Measurements from ENCODE around the gene TMSB15B.
"Not testable (repeated sequence)": the region's sequence is repeated elsewhere in the genome, so short reads cannot be mapped to it uniquely, and the experiment has no call there.

The TMSB15B gene

GRCh38 chrX:103962411-103963278 is at the start of gene TMSB15B:
TMSB15B (plus strand) TSS chrX:103962627.
- not testable (repeated sequence) for DNase-seq

GRCh38 chrX:103913356-103914020 is 48.9 kb upstream of the TMSB15B start:
- DNase-seq = no peak

GRCh38 chrX:103918050-103918449 is 44.4 kb upstream of the TMSB15B start:
- DNase-seq = peak in 38 of 51 donors; percentile 0 to 45 (median 10)

- peak in 47 of 51 donors; percentile 1 to 59 (median 26) for DNase-seq
Measured at GRCh38 chrX:103918571-103919269, 43.7 kb upstream of the TMSB15B start.

GRCh38 chrX:103919270-103919637 is 43.2 kb upstream of the TMSB15B start:
- DNase-seq = peak in 5 of 51 donors; percentile 7 to 58 (median 18)

GRCh38 chrX:103920515-103920914 is 41.9 kb upstream of the TMSB15B start:
- not testable (repeated sequence) for DNase-seq

GRCh38 chrX:103927030-103927429 is 35.4 kb upstream of the TMSB15B start:
- DNase-seq = no peak

GRCh38 chrX:103927633-103928032 is 34.8 kb upstream of the TMSB15B start:
- no peak for DNase-seq

- no peak for DNase-seq
Measured at GRCh38 chrX:103932133-103932532, 30.3 kb upstream of the TMSB15B start.

GRCh38 chrX:103940257-103940656 is 22.2 kb upstream of the TMSB15B start:
- DNase-seq = not testable (repeated sequence)

GRCh38 chrX:103941201-103941975 is 21.0 kb upstream of the TMSB15B start:
- DNase-seq = peak in 4 of 51 donors; percentile 0 to 5 (median 0)

GRCh38 chrX:103949506-103949905 is 12.9 kb upstream of the TMSB15B start:
- DNase-seq = no peak

GRCh38 chrX:103953353-103953752 is 9.1 kb upstream of the TMSB15B start:
- no peak for DNase-seq

- DNase-seq = no peak
Measured at GRCh38 chrX:103954259-103954658, 8.2 kb upstream of the TMSB15B start.

- not testable (repeated sequence) for DNase-seq
Measured at GRCh38 chrX:103960599-103960998, 1.8 kb upstream of the TMSB15B start.

GRCh38 chrX:103983508-103983907 is 21.1 kb downstream of the TMSB15B start:
- not testable (repeated sequence) for DNase-seq

- DNase-seq = no peak
Measured at GRCh38 chrX:103999234-103999633, 36.8 kb downstream of the TMSB15B start.

GRCh38 chrX:104008831-104009230 is 46.4 kb downstream of the TMSB15B start:
- no peak for DNase-seq

- DNase-seq = no peak
Measured at GRCh38 chrX:104013158-104013557, 50.7 kb downstream of the TMSB15B start.

- no peak for DNase-seq
Measured at GRCh38 chrX:104013606-104014005, 51.2 kb downstream of the TMSB15B start, which contains the start of gene H2BW1. H2BW1 (minus strand) TSS chrX:104013708; CDS start chrX:104013576, 132 bp downstream.

- not testable (repeated sequence) for DNase-seq
Measured at GRCh38 chrX:104015576-104015975, 53.1 kb downstream of the TMSB15B start.

Measured in hypothalamus (tissue), 51 donors.